Measurements from ENCODE around the gene BANP.

- TF ChIP-seq, protein P1, sequence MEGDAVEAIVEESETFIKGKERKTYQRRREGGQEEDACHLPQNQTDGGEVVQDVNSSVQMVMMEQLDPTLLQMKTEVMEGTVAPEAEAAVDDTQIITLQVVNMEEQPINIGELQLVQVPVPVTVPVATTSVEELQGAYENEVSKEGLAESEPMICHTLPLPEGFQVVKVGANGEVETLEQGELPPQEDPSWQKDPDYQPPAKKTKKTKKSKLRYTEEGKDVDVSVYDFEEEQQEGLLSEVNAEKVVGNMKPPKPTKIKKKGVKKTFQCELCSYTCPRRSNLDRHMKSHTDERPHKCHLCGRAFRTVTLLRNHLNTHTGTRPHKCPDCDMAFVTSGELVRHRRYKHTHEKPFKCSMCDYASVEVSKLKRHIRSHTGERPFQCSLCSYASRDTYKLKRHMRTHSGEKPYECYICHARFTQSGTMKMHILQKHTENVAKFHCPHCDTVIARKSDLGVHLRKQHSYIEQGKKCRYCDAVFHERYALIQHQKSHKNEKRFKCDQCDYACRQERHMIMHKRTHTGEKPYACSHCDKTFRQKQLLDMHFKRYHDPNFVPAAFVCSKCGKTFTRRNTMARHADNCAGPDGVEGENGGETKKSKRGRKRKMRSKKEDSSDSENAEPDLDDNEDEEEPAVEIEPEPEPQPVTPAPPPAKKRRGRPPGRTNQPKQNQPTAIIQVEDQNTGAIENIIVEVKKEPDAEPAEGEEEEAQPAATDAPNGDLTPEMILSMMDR (IDR thresholded peaks at IDR 0.05) = no peak
- no peak for TF ChIP-seq POLR2A (IDR thresholded peaks at IDR 0.05)
Measured at GRCh38 chr16:88003736-88004135, 52.5 kb downstream of the BANP start.
